ENCODE data around the gene CRIP1.
A peak's percentile ranks its signal among the peaks of the same experiment; 100 is the strongest.

Gene CRIP1

DNA sequence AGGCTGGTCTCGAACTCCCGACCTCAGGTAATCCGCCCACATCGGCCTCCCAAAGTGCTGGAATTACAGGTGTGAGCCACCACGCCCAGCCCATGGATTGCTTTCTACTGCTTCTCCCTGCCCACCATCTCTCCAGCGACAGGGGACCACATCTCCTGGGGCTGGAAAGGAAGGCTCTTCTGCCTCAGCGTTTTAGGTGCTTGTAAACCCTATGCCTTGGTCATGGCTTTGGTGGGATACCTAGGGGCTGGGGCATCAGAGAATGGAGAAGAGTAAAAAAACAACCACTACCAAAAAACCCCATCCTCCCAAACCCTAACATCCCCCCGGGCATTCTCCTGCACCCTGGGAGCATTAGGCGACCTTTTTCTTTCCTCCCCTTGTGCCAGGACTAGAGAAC, 38.6 kb downstream of the CRIP1 start:
- CTCF ChIA-PET: interaction anchor here (0.7 kb wide), 1 partner anchor 24 kb away, joined by 3 read pairs; no protein-coding TSS in a partner anchor

DNA sequence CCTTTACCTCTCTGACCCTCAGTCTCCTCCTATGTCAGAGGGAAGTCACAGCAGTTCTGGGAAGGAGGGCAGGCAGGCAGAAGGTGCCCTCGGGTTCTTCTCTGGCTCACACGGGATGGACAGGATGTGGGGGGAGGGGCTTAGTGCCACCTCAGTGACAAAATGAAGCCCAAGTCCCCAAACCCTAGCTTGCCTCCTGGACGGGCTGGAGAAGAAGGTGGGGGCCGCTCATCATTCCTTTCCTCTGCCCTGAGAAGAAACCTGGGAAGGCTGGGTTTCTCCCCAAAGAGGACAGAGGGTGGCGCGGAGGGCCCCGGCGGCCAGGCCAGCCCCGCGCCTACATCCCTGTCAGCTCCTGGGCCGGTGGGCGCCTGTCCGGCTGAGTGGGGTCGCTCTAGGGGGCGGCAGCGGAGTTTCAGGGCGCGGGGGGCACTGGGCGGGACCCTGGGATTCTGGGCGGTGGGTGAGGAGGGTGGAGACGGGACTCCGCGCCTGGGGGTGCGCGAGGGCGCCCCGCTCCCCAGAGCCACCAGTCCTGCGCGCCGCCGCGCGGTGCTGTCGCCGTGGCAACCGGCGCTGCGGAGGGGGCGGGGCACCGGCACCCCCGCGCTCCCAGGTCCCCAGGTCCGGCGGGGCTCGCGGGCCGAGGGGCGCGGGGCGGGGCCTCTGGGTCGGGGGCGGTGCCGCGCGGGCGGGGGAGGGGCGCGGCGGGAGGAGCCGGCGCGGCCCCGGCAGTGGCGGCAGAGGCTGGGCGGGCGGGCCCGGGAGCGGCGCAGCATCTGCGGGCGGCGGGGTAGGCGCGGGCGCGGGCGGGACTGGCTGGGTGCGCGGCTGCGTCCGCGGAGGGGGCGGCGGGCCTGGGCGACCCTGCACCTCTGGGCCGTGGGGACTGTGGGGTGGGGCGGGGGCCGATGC, 39.4 kb downstream of the CRIP1 start, which contains the start of gene TMEM121:
TSS of gene TMEM121 (plus strand) at position 723 of the 915 bp plus-strand sequence. CDS start 2,252 bp downstream, outside the sequence.
- Histone ChIP-seq H3K4me3 (ENCODE audit: control insufficient read depth in 1 of 7, extremely low read depth in 1 of 7, insufficient read depth in 4 of 7, low read depth in 2 of 7, low read length in 6 of 7) (peak within 1 kb of the TSS in 6 of 7 experiments; percentile 4 to 80 (median 48)), H3K27me3 (replicated peaks in 2 of 5; ENCODE audit: control insufficient read depth in 4 of 5, insufficient read depth in 5 of 5, low read length in 4 of 5) (peaks cover 0 to 47% (median 19%) of the 10 kb centered on the region in 5 experiments), H3K4me1 (ENCODE audit: control extremely low read depth in 1 of 4, control insufficient read depth in 4 of 4, insufficient read depth in 4 of 4, low read length in 3 of 4) (peaks cover 0 to 45% (median 29%) of the 10 kb centered on the region in 4 experiments), H3K36me3 (ENCODE audit: control insufficient read depth in 4 of 4, insufficient read depth in 4 of 4, low read length in 3 of 4) (no peaks in the 10 kb centered on the region), H3K9me3 (ENCODE audit: control extremely low read depth in 1 of 5, control insufficient read depth in 4 of 5, insufficient read depth in 2 of 5, low read depth in 1 of 5, low read length in 4 of 5) (no peaks in the 10 kb centered on the region), H3K27ac (ENCODE audit: insufficient read depth in 1 of 2, low read depth in 1 of 2, low read length in 2 of 2, poor library complexity in 1 of 2, severe bottlenecking in 2 of 2) (no peak within 1 kb of the TSS)
- WGBS (ENCODE audit: insufficient coverage): under 1% methylated on average over 52 of the region's 88 CpGs
- DNase-seq: peak in 2 of 3 donors; percentile 42 to 43
- POLR2A ChIA-PET: interaction anchor here (0.6 kb wide), 1 partner anchor 10 kb away, joined by 3 read pairs; no protein-coding TSS in a partner anchor
- CTCF ChIA-PET: no interaction called here

More for the DNA sequence above, 38.6 kb downstream of the CRIP1 start:
- H3K4me3 ChIP-seq (ENCODE audit: control insufficient read depth in 1 of 7, extremely low read depth in 1 of 7, insufficient read depth in 4 of 7, low read depth in 2 of 7, low read length in 6 of 7): no peak overlapping the region
- WGBS (ENCODE audit: insufficient coverage): 88% methylated on average over 9 of the region's 9 CpGs
- H3K27ac ChIP-seq (ENCODE audit: insufficient read depth in 1 of 2, low read depth in 1 of 2, low read length in 2 of 2, poor library complexity in 1 of 2, severe bottlenecking in 2 of 2): no peak overlapping the region
- POLR2A ChIA-PET: no interaction called here
- H3K27me3 ChIP-seq (replicated peaks in 2 of 5; ENCODE audit: control insufficient read depth in 4 of 5, insufficient read depth in 5 of 5, low read length in 4 of 5): peaks cover 0 to 47% (median 16%) of the 10 kb centered on the region in 5 experiments
- no peaks in the 10 kb centered on the region for H3K9me3 ChIP-seq (ENCODE audit: control extremely low read depth in 1 of 5, control insufficient read depth in 4 of 5, insufficient read depth in 2 of 5, low read depth in 1 of 5, low read length in 4 of 5)
- peaks cover 0 to 40% (median 27%) of the 10 kb centered on the region in 4 experiments for H3K4me1 ChIP-seq (ENCODE audit: control extremely low read depth in 1 of 4, control insufficient read depth in 4 of 4, insufficient read depth in 4 of 4, low read length in 3 of 4)
- DNase-seq: no peak
- H3K36me3 ChIP-seq (ENCODE audit: control insufficient read depth in 4 of 4, insufficient read depth in 4 of 4, low read length in 3 of 4): no peaks in the 10 kb centered on the region

DNA sequence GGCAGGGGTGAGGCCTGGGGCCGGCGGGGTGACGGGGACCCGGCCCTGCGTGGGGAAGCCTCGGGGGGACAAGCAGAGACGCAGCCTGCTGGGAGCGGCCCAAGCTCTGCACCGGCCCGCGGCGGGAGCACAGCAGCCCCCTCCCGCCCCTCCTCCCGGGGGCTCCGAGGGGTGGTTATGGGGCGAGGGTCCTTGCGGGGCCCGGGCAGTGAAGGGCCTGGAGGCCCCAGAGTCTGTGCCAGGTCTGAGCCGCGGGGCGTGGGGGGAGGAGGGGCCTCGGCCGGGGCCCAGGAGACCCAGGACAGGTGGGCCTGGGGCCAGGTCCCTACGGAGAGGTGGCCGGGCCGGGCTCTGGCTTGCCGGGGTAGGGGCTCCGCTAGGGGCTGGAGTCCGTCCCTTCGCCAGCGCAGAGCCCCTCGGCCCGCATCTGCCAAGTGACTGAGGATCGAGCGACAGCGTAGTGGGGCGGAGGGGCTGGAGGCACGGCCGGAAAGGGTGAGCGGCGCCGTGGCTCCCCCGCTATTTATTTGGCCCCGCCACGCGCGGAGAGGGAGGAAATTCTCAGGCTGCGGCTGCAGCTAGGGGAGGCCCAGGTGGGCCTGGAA, 40.2 kb downstream of the CRIP1 start:
- Histone ChIP-seq H3K4me3 (ENCODE audit: control insufficient read depth in 1 of 7, extremely low read depth in 1 of 7, insufficient read depth in 4 of 7, low read depth in 2 of 7, low read length in 6 of 7) (peak overlapping the region in 6 of 7 experiments; percentile 4 to 80 (median 37)), H3K27me3 (replicated peaks in 2 of 5; ENCODE audit: control insufficient read depth in 4 of 5, insufficient read depth in 5 of 5, low read length in 4 of 5) (peaks cover 0 to 46% (median 19%) of the 10 kb centered on the region in 5 experiments), H3K4me1 (ENCODE audit: control extremely low read depth in 1 of 4, control insufficient read depth in 4 of 4, insufficient read depth in 4 of 4, low read length in 3 of 4) (peaks cover 0 to 45% (median 30%) of the 10 kb centered on the region in 4 experiments), H3K36me3 (ENCODE audit: control insufficient read depth in 4 of 4, insufficient read depth in 4 of 4, low read length in 3 of 4) (no peaks in the 10 kb centered on the region), H3K27ac (ENCODE audit: insufficient read depth in 1 of 2, low read depth in 1 of 2, low read length in 2 of 2, poor library complexity in 1 of 2, severe bottlenecking in 2 of 2) (no peak overlapping the region), H3K9me3 (ENCODE audit: control extremely low read depth in 1 of 5, control insufficient read depth in 4 of 5, insufficient read depth in 2 of 5, low read depth in 1 of 5, low read length in 4 of 5) (no peaks in the 10 kb centered on the region)
- WGBS (ENCODE audit: insufficient coverage): 3% methylated on average over 17 of the region's 48 CpGs
- POLR2A ChIA-PET: interaction anchor here (0.6 kb wide), 1 partner anchor 11 kb away, joined by 3 read pairs; no protein-coding TSS in a partner anchor
- CTCF ChIA-PET: interaction anchor here (0.8 to 1.0 kb wide), 2 partner anchors 8 to 41 kb away, joined by 3 read pairs; partner anchors contain the start of gene CRIP1
- no peak for DNase-seq

DNA sequence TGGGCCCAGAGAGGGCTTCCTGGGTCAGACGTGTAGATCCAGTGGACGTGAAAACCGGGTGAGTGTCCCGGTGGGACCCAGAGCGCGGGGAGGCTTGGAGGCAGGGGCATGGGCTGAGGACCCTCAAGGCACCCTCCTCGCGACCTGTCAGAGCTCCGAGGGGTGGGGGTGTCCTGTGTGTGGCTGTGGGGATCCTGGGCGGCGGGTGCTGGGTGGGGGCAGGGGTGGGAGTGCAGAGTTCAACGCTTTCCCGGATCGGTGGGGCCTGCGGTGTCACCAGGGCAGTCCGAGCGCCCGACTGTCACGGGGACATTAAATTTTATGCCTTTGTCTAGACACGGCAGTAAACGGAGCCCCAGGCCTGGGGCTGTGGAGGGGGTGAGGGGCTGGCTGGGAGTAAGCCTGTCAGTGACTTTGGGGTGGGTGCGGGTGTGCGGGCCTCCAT, 40.7 kb downstream of the CRIP1 start:
- Histone ChIP-seq H3K4me1 (ENCODE audit: control extremely low read depth in 1 of 4, control insufficient read depth in 4 of 4, insufficient read depth in 4 of 4, low read length in 3 of 4) (peaks cover 0 to 45% (median 31%) of the 10 kb centered on the region in 4 experiments), H3K9me3 (ENCODE audit: control extremely low read depth in 1 of 5, control insufficient read depth in 4 of 5, insufficient read depth in 2 of 5, low read depth in 1 of 5, low read length in 4 of 5) (no peaks in the 10 kb centered on the region), H3K27ac (ENCODE audit: insufficient read depth in 1 of 2, low read depth in 1 of 2, low read length in 2 of 2, poor library complexity in 1 of 2, severe bottlenecking in 2 of 2) (no peak overlapping the region), H3K4me3 (ENCODE audit: control insufficient read depth in 1 of 7, extremely low read depth in 1 of 7, insufficient read depth in 4 of 7, low read depth in 2 of 7, low read length in 6 of 7) (peak overlapping the region in 5 of 7 experiments; percentile 13 to 80 (median 61)), H3K36me3 (ENCODE audit: control insufficient read depth in 4 of 4, insufficient read depth in 4 of 4, low read length in 3 of 4) (no peaks in the 10 kb centered on the region), H3K27me3 (replicated peaks in 2 of 5; ENCODE audit: control insufficient read depth in 4 of 5, insufficient read depth in 5 of 5, low read length in 4 of 5) (peaks cover 0 to 45% (median 19%) of the 10 kb centered on the region in 5 experiments)
- POLR2A ChIA-PET: no interaction called here
- DNase-seq: no peak
- WGBS (ENCODE audit: insufficient coverage): 39% methylated on average over 18 of the region's 23 CpGs
- CTCF ChIA-PET: interaction anchor here (0.8 to 1.5 kb wide), 5 partner anchors 8 to 41 kb away, joined by 3 to 4 read pairs (median 3); partner anchors contain the start of gene CRIP1

DNA sequence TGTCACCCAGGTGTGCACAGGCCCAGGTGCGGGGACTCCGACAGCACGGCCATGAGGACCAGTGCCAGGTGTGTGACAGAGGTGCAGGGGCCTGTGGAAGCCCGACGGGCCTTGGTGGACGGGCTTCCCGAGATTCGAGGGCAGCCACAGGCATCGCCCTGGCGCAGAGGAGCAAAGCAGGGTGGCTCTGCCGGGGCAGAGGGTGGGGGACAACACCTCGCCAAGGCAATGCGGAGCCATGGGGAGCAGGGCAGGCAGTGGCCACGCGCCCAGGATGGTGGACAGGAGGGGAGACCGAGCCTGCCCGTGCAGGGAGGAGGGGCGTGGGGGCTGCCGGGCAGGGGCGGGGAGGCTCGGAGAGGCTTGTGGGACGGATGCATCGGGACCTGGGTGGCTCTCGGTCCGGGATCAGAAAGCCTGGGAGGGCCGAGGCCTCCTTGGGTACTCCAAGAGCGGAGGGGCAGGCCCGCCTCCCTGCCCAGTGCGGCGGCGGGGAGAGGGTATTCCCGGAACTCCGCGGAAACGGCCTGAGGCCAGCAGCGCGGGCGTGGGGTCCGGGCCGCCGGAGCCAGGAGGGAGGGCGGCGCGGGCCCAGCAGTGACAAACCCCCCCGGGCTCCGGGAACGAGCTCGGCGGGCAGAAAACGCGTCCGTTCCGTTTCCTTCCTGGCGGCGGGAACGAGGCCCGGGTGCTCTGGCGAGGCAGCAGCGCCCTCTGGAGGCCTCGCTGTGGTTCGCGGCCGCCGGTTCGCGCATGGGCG, 41.3 kb downstream of the CRIP1 start:
- H3K4me1 ChIP-seq (ENCODE audit: control extremely low read depth in 1 of 4, control insufficient read depth in 4 of 4, insufficient read depth in 4 of 4, low read length in 3 of 4): peaks cover 0 to 45% (median 31%) of the 10 kb centered on the region in 4 experiments
- H3K4me3 ChIP-seq (ENCODE audit: control insufficient read depth in 1 of 7, extremely low read depth in 1 of 7, insufficient read depth in 4 of 7, low read depth in 2 of 7, low read length in 6 of 7): peak overlapping the region; percentile 13 to 80 (median 63)
- H3K9me3 ChIP-seq (ENCODE audit: control extremely low read depth in 1 of 5, control insufficient read depth in 4 of 5, insufficient read depth in 2 of 5, low read depth in 1 of 5, low read length in 4 of 5): no peaks in the 10 kb centered on the region
- H3K27ac ChIP-seq (ENCODE audit: insufficient read depth in 1 of 2, low read depth in 1 of 2, low read length in 2 of 2, poor library complexity in 1 of 2, severe bottlenecking in 2 of 2): no peak overlapping the region
- WGBS (ENCODE audit: insufficient coverage): 13% methylated on average over 57 of the region's 67 CpGs
- peak; percentile 66 to 81 (median 78) for DNase-seq
- ChIA-PET POLR2A (no interaction called here), CTCF (interaction anchor here (0.6 to 1.8 kb wide), 15 partner anchors 9 to 163 kb away, joined by 3 to 10 read pairs (median 3); no protein-coding TSS in a partner anchor)
- no peaks in the 10 kb centered on the region for H3K36me3 ChIP-seq (ENCODE audit: control insufficient read depth in 4 of 4, insufficient read depth in 4 of 4, low read length in 3 of 4)
- H3K27me3 ChIP-seq (replicated peaks in 2 of 5; ENCODE audit: control insufficient read depth in 4 of 5, insufficient read depth in 5 of 5, low read length in 4 of 5): peaks cover 0 to 45% (median 19%) of the 10 kb centered on the region in 5 experiments

DNA sequence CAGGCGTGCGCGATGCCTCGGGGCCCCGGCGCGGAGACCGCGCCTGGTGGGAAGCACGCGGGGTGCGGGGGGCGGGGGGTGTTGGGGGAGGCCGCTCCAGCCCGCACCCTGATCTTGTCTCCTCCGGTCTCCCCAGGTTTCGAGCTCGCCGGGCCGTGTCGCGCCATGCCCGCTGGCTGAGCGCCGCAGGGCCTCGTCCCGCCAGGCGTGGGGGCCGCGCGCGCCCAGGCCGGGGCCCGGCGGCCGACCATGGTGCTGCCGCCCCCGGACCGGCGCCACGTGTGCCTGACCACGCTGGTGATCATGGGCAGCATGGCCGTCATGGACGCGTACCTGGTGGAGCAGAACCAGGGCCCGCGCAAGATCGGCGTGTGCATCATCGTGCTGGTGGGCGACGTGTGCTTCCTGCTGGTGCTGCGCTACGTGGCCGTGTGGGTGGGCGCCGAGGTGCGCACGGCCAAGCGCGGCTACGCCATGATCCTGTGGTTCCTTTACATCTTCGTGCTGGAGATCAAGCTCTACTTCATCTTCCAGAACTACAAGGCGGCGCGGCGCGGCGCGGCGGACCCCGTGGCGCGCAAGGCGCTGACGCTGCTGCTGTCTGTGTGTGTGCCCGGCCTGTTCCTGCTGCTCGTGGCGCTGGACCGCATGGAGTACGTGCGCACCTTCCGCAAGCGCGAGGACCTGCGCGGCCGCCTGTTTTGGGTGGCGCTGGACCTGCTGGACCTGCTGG, 42.1 kb downstream of the CRIP1 start:
- Histone ChIP-seq H3K9me3 (ENCODE audit: control extremely low read depth in 1 of 5, control insufficient read depth in 4 of 5, insufficient read depth in 2 of 5, low read depth in 1 of 5, low read length in 4 of 5) (no peaks in the 10 kb centered on the region), H3K4me3 (ENCODE audit: control insufficient read depth in 1 of 7, extremely low read depth in 1 of 7, insufficient read depth in 4 of 7, low read depth in 2 of 7, low read length in 6 of 7) (peak overlapping the region; percentile 27 to 80 (median 63)), H3K4me1 (ENCODE audit: control extremely low read depth in 1 of 4, control insufficient read depth in 4 of 4, insufficient read depth in 4 of 4, low read length in 3 of 4) (peaks cover 0 to 45% (median 31%) of the 10 kb centered on the region in 4 experiments), H3K27me3 (replicated peaks in 2 of 5; ENCODE audit: control insufficient read depth in 4 of 5, insufficient read depth in 5 of 5, low read length in 4 of 5) (peaks cover 0 to 41% (median 19%) of the 10 kb centered on the region in 5 experiments), H3K27ac (ENCODE audit: insufficient read depth in 1 of 2, low read depth in 1 of 2, low read length in 2 of 2, poor library complexity in 1 of 2, severe bottlenecking in 2 of 2) (no peak overlapping the region), H3K36me3 (ENCODE audit: control insufficient read depth in 4 of 4, insufficient read depth in 4 of 4, low read length in 3 of 4) (no peaks in the 10 kb centered on the region)
- 15% methylated on average over 86 of the region's 89 CpGs for WGBS (ENCODE audit: insufficient coverage)
- POLR2A ChIA-PET: no interaction called here
- DNase-seq: peak in 2 of 3 donors; percentile 41 to 47
- CTCF ChIA-PET: interaction anchor here (0.5 to 1.8 kb wide), 15 partner anchors 9 to 189 kb away, joined by 3 to 10 read pairs (median 3); no protein-coding TSS in a partner anchor
